Testis (tissue), 2 donors: Measurements from ENCODE around the gene PCID2.

Experiments
- CTCF ChIP-seq, 3 experiments: fragments of 450-650 bp in 2 of 3; fragments of 200-600 bp in 1 of 3; sonication (generic) in 1 of 3; IDR thresholded peaks; one replicate each; pipeline ENCODE4 v1.5.1; 2016 to 2019; ENCODE audit warnings: antibody characterized with exemption in 3 of 3, mild to moderate bottlenecking in 2 of 3, moderate library complexity in 1 of 3
- POLR2A ChIP-seq: fragments of 450-650 bp; IDR thresholded peaks from one replicate; pipeline ENCODE4 v1.6.1; 2017; ENCODE audit warnings: antibody characterized with exemption, mild to moderate bottlenecking, moderate library complexity

GRCh38 chr13:113166681-113167080 lies 41.8 kb downstream of the PCID2 start:
- TF ChIP-seq CTCF (IDR thresholded peaks at IDR 0.05) (no peak), POLR2A (no peak)
